ENCODE data around the gene PCK2.

The PCK2 gene

DNA sequence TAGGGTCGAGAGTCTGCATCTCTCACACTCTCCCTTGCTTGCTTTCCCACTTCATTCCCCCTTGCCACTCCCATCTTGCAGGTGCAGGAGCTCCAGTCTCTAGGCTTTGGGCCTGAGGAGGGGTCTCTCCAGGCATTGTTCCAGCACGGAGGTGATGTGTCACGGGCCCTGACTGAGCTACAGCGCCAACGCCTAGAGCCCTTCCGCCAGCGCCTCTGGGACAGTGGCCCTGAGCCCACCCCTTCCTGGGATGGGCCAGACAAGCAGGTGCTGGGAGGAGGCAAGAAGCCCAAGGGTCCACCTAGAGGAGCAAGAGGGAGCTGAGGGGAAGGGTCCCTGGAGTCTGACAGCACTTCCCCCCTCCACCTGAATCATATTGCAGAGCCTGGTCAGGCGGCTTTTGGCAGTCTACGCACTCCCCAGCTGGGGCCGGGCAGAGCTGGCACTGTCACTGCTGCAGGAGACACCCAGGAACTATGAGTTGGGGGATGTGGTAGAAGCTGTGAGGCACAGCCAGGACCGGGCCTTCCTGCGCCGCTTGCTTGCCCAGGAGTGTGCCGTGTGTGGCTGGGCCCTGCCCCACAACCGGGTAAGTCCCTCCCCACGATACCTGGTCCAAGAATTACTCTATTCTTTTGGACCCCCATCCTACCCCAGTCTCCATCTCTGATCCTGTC lies 57.4 kb downstream of the PCK2 start:
- no peak for DNase-seq (ENCODE audit: low read depth, low spot score)

Data from activated CD4-positive, CD25-positive, alpha-beta regulatory T cell treated with anti-CD3 and anti-CD28 coated beads, Interleukin-2, amount 50 U/mL, for 16 hours (primary cell).